SJSA1 (cell line): ENCODE results near the gene SIGLEC1. TPM values are rescaled to one million over a fixed set of nuclear protein-coding genes. Genes with fewer than 3 reads are reported as not detected.

Source experiments
- DNase-seq, 2 experiments: peaks; one replicate each; pipeline ENCODE4 v3.0.0-alpha.2; 2015 to 2020; ENCODE audit warnings: low spot score in 2 of 2, low read depth in 1 of 2
- H3K27ac ChIP-seq: fragments of 250-450 bp; sonication (Bioruptor Pico); 2 replicates; pipeline ENCODE4 v1.5.1; 2020; ENCODE audit warnings: mild to moderate bottlenecking, moderate library complexity
- H3K27me3 ChIP-seq: fragments of 250-450 bp; sonication (Bioruptor Pico); replicated peaks from 2 replicates; pipeline ENCODE4 v1.5.1; 2020; ENCODE audit warnings: mild to moderate bottlenecking, moderate library complexity
- H3K36me3 ChIP-seq: fragments of 250-450 bp; sonication (Bioruptor Pico); 2 replicates; pipeline ENCODE4 v1.5.1; 2020; ENCODE audit warnings: mild to moderate bottlenecking
- H3K4me1 ChIP-seq: fragments of 250-450 bp; sonication (Bioruptor Pico); replicated peaks from 2 replicates; pipeline ENCODE4 v1.6.1; 2021; ENCODE audit warnings: mild to moderate bottlenecking
- H3K4me3 ChIP-seq: fragments of 250-450 bp; sonication (Bioruptor Pico); 2 replicates; pipeline ENCODE4 v1.5.1; 2020; ENCODE audit warnings: mild to moderate bottlenecking
- H3K9me3 ChIP-seq: fragments of 250-450 bp; sonication (Bioruptor Pico); replicated peaks from 2 replicates; pipeline ENCODE4 v1.5.1; 2020; ENCODE audit warnings: mild to moderate bottlenecking
- total RNA-seq: library from RNA; depleted of rRNA; stranded (reverse); fragments of >200 nt; shearing (Covaris generic); gene quantifications from 2 replicates; pipeline ENCODE4 v1.2.3, GENCODE V29; 2014

The SIGLEC1 gene
- total RNA-seq, 1 experiment from 2014 or later, result not detected

- H3K4me3 ChIP-seq, result no peak overlapping the region
- no peak overlapping the region for H3K27ac ChIP-seq
- no peak for DNase-seq
- no peaks in the 10 kb centered on the region for H3K27me3 ChIP-seq
- H3K4me1 ChIP-seq, result no peaks in the 10 kb centered on the region
- no peaks in the 10 kb centered on the region for H3K36me3 ChIP-seq
- H3K9me3 ChIP-seq, result no peaks in the 10 kb centered on the region
Measured at GRCh38 chr20:3751305-3751674, 38.9 kb upstream of the SIGLEC1 start.

DNA sequence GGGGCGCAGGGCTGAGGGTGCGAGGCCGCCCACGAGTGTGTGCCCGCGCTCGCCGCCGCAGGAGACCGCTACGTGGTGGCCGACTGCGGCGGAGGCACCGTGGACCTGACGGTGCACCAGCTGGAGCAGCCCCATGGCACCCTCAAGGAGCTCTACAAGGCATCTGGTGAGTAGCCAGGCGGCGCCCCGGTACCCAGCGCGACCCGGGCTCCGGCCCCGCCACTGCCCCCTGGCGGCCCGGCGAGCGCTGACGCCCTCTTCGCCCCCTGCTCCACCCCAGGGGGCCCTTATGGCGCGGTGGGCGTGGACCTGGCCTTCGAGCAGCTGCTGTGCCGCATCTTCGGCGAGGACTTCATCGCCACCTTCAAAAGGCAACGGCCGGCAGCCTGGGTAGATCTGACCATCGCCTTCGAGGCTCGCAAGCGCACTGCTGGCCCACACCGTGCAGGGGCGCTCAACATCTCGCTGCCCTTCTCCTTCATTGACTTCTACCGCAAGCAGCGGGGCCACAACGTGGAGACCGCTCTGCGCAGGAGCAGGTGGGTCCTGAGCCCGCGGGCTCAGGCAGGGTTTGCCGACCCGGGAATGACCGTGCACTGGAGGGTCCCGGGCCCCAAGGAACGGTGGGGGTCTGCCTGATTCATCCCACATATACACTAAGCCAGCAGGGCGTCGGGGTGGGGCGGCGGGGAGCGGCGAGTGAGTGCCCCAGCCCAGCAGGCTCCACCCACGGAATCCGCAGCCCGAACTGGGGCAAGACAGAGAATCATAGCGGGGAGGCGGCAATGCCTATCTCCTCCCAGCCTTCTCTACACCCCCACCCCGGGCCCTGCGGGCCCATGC is 37.5 kb upstream of the SIGLEC1 start:
- H3K27me3 ChIP-seq, result no peaks in the 10 kb centered on the region
- no peaks in the 10 kb centered on the region for H3K4me1 ChIP-seq
- H3K27ac ChIP-seq, result no peak overlapping the region
- H3K36me3 ChIP-seq, result no peaks in the 10 kb centered on the region
- H3K4me3 ChIP-seq, result no peak overlapping the region
- no peak for DNase-seq
- H3K9me3 ChIP-seq, result no peaks in the 10 kb centered on the region

DNA sequence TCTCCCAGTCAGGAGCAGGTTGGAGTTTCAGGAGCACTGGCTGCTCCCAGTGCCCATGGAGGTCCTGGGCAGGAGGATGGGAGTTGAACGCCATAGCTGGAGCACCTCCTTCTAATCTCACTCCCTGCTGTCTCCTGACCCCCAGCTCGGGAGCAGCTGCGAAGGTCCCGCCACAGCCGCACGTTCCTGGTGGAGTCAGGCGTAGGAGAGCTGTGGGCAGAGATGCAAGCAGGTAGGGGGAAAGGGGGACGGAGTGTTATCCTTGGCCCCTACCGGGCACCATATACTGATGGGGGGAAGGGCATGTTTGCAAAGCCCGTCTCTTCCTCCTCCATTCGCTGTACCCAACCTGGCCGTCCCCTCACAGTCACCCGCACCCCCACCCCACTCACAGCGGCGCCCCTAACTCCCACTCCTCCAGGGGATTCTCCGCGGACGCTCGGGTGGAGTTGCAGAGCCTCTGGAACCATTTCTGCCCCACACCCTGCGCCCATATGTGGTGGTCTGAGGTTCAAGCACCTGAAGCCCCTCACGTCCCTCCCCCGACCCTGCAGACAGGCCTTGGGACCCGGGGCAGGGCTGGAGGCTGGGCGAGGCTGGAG is 36.8 kb upstream of the SIGLEC1 start:
- DNase-seq, result no peak
- Histone ChIP-seq H3K27ac (no peak overlapping the region), H3K4me3 (no peak overlapping the region), H3K27me3 (no peaks in the 10 kb centered on the region), H3K4me1 (no peaks in the 10 kb centered on the region), H3K36me3 (no peaks in the 10 kb centered on the region), H3K9me3 (no peaks in the 10 kb centered on the region)

GRCh38 chr20:3748073-3748472 is 35.7 kb upstream of the SIGLEC1 start:
- Histone ChIP-seq H3K27me3 (0 out of 2 replicates have a peak, but pooled peaks cover 4% of the 10 kb centered on the region), H3K4me3 (no peak overlapping the region), H3K9me3 (no peaks in the 10 kb centered on the region), H3K4me1 (no peaks in the 10 kb centered on the region), H3K27ac (no peak overlapping the region), H3K36me3 (no peaks in the 10 kb centered on the region)
- DNase-seq, result no peak

DNA sequence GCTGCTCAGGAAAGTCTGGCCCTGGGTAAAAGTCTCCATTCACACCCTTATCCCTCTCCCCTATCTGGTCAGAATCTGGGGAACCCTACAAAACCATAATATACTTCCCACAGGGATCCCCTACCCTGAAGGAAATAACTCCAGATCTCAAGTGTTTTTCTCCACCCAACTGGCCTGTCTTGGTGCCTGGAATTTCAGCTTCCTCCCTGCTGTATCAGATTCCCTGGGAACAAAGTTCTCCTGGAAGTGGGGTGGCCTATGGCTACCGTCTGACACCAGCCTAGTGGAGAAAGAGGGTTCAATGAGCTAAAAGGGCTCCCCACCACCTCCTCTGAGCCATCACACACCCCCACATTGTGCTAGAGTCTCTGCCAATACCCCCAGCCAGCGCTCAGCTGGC is 35.1 kb upstream of the SIGLEC1 start:
- H3K27ac ChIP-seq, result no peak overlapping the region
- no peak for DNase-seq
- no peak overlapping the region for H3K4me3 ChIP-seq
- H3K27me3 ChIP-seq, result 0 out of 2 replicates have a peak, but pooled peaks cover 4% of the 10 kb centered on the region
- no peaks in the 10 kb centered on the region for H3K9me3 ChIP-seq
- H3K4me1 ChIP-seq, result no peaks in the 10 kb centered on the region
- H3K36me3 ChIP-seq, result no peaks in the 10 kb centered on the region

- no peak for DNase-seq
- Histone ChIP-seq H3K4me1 (no peaks in the 10 kb centered on the region), H3K9me3 (no peaks in the 10 kb centered on the region), H3K27me3 (0 out of 2 replicates have a peak, but pooled peaks cover 4% of the 10 kb centered on the region), H3K36me3 (no peaks in the 10 kb centered on the region), H3K4me3 (no peak overlapping the region), H3K27ac (no peak overlapping the region)
Measured at GRCh38 chr20:3745686-3746173, 33.3 kb upstream of the SIGLEC1 start.

DNA sequence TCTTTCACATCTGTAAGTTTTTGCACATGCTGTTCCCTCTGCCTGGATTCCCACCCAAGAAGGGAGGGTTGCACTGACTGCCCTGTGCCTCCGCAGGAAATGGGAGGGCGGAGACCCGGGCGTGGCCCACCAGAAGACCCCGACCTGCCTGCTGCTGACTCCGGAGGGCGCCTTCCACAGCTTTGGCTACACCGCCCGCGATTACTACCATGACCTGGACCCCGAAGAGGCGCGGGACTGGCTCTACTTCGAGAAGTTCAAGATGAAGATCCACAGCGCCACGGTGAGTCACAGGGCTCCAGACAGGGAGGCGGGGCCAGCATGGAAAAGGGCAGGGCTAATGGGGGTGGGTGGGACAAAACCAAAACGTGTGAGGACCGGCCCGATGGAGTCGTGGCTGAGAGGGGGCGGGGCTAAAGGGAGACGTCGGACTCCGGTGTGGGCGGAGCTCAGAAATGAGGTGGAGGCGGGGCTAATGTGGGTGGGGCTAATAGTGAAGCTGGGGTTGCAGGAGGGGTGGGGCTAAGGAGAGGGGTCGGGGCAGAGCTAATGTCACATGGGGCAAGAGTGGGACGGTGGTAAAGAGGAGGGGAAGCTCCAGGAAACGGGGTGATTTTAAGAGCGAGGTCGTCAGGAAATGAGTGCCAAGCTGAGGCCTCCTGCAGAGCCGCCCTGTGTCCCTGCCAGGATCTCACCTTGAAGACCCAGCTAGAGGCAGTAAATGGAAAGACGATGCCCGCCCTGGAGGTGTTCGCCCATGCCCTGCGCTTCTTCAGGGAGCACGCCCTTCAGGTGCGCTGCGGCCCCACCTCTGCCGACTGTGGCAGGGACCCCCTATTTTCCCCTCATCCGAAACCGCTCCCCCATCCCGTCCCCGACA is 32.6 kb upstream of the SIGLEC1 start:
- H3K4me3 ChIP-seq, result no peak overlapping the region
- no peak for DNase-seq
- H3K4me1 ChIP-seq, result no peaks in the 10 kb centered on the region
- H3K27ac ChIP-seq, result no peak overlapping the region
- H3K9me3 ChIP-seq, result no peaks in the 10 kb centered on the region
- 0 out of 2 replicates have a peak, but pooled peaks cover 4% of the 10 kb centered on the region for H3K27me3 ChIP-seq
- no peaks in the 10 kb centered on the region for H3K36me3 ChIP-seq

DNA sequence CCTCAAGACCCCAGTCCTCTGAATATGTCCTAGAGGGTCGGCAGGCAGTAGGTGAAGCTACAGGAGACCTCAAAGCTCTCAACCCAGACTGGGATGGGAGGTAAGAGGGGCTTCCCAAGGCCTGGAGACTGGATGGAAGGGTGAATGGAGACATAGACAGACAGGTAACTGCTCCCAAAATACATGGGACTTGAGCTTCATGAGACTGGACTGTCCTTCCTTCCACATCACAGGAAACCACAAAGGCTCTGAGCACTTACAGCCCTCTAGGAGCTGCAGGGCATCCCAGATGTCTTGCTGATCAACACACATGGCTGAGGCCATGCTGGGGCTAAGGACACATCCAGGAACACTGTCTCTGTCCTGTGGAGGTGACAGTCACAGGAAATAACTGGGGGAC is 31.6 kb upstream of the SIGLEC1 start:
- DNase-seq, result no peak
- Histone ChIP-seq H3K36me3 (no peaks in the 10 kb centered on the region), H3K9me3 (no peaks in the 10 kb centered on the region), H3K27ac (no peak overlapping the region), H3K27me3 (0 out of 2 replicates have a peak, but pooled peaks cover 4% of the 10 kb centered on the region), H3K4me3 (no peak overlapping the region), H3K4me1 (no peaks in the 10 kb centered on the region)

DNA sequence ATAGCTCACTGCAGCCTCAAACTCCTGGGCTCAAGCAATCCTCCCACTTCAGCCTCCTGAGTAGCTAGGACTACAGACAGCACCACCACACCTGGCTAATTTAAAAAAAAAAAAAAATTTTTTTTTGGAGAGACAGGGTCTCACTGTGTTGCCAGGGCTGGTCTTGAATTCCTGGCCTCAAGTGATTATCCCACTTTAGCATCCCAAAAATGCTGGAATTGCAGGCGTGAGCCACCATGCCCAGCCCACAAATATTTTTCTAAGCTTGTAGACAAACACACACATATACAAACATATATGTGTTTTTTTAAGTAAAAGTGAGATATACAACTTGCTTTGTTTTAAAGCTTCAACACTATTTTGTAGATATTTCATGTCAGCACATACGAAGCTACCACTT is 30.9 kb upstream of the SIGLEC1 start:
- H3K27me3 ChIP-seq, result 0 out of 2 replicates have a peak, but pooled peaks cover 4% of the 10 kb centered on the region
- no peak overlapping the region for H3K4me3 ChIP-seq
- H3K27ac ChIP-seq, result no peak overlapping the region
- no peaks in the 10 kb centered on the region for H3K36me3 ChIP-seq
- no peaks in the 10 kb centered on the region for H3K4me1 ChIP-seq
- no peak for DNase-seq
- no peaks in the 10 kb centered on the region for H3K9me3 ChIP-seq

DNA sequence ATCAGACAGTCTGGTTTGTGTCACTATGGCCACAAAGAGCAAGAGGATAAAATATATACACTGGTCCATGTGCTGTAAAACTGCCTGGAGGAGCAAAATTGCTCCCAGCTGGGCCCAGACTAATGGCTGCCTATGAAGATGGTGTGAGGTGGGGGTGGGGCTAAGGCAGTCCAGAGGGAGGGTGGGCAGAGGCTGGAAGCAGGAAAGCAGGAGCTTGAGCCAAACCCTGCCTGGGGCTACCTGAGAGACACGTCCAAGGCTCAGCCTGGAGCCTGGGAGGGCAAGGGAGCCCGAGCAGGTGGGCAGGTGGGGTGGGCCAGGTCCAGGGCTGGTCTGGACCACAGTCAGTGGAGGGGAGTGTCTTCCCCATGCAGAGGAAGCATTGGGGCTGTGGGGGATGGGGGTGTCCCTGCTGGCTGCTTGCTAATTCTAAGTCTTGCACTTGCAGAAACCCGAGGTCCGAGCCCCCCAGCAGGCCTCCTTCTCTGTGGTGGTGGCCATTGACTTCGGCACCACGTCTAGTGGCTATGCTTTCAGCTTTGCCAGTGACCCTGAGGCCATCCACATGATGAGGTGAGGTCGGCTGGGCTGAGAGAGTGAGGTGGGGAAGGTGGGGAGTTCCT is 29.5 kb upstream of the SIGLEC1 start:
- Histone ChIP-seq H3K4me3 (no peak overlapping the region), H3K4me1 (no peaks in the 10 kb centered on the region), H3K36me3 (no peaks in the 10 kb centered on the region), H3K9me3 (no peaks in the 10 kb centered on the region), H3K27ac (no peak overlapping the region), H3K27me3 (0 out of 2 replicates have a peak, but pooled peaks cover 4% of the 10 kb centered on the region)
- DNase-seq, result no peak

DNA sequence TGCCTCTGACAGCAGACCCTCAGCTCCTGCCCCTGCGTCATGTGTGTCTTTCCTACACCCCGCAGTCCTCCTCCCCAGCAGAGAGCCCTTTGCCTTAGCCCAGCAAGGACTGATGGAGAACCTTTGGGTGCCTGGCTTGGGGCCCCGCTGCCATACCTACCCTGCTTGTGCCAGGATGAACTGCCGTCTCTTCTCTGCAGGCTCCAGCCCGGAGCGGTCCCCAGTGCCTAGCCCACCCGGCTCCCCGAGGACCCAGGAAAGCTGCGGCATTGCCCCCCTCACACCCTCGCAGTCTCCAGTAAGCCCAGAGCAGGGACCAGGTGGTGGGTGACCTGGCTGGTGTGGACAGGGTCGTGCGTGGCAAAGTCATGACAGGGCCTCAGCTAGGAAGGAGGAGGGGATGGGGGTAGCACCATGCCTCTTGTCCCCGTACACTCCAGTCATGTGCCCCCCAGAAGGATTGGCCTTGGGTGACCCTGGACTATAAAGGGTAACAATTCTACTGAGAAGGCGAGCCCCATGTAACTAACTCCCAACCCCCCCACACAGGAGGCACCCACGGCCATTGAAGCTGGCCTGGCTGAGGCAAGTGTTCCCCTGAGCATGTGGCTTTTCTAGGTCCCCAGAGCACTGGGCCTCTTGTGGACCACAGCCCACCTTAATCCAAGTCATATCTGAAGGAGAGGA is 28.4 kb upstream of the SIGLEC1 start:
- Histone ChIP-seq H3K27me3 (0 out of 2 replicates have a peak, but pooled peaks cover 4% of the 10 kb centered on the region), H3K4me3 (no peak overlapping the region), H3K36me3 (no peaks in the 10 kb centered on the region), H3K4me1 (no peaks in the 10 kb centered on the region), H3K9me3 (no peaks in the 10 kb centered on the region), H3K27ac (no peak overlapping the region)
- DNase-seq, result no peak

- Histone ChIP-seq H3K27ac (no peak overlapping the region), H3K27me3 (0 out of 2 replicates have a peak, but pooled peaks cover 4% of the 10 kb centered on the region), H3K4me3 (no peak overlapping the region), H3K36me3 (no peaks in the 10 kb centered on the region), H3K9me3 (no peaks in the 10 kb centered on the region), H3K4me1 (no peaks in the 10 kb centered on the region)
- DNase-seq, result no peak
Measured at GRCh38 chr20:3739926-3740451, 27.6 kb upstream of the SIGLEC1 start.
